ENCODE data around the gene TRIM52.
"Not testable (repeated sequence)": the region's sequence is repeated elsewhere in the genome, so short reads cannot be mapped to it uniquely, and the experiment has no call there.

- TF ChIP-seq GABPA (IDR thresholded peaks at IDR 0.05; ENCODE audit: low read depth); TAF1 (IDR thresholded peaks at IDR 0.05; ENCODE audit: borderline replicate concordance, low read depth, low read length); CHD2 (IDR thresholded peaks at IDR 0.05; ENCODE audit: low read length, partially characterized antibody); NRF1 (IDR thresholded peaks at IDR 0.05; ENCODE audit: low read depth, low read length); FOXM1 (IDR thresholded peaks at IDR 0.05; ENCODE audit: low read depth); SIN3A (IDR thresholded peaks at IDR 0.05; ENCODE audit: borderline replicate concordance, low read depth, low read length); NFIC (IDR thresholded peaks at IDR 0.05; ENCODE audit: borderline replicate concordance): not testable (repeated sequence)
- TF ChIP-seq, protein P1, sequence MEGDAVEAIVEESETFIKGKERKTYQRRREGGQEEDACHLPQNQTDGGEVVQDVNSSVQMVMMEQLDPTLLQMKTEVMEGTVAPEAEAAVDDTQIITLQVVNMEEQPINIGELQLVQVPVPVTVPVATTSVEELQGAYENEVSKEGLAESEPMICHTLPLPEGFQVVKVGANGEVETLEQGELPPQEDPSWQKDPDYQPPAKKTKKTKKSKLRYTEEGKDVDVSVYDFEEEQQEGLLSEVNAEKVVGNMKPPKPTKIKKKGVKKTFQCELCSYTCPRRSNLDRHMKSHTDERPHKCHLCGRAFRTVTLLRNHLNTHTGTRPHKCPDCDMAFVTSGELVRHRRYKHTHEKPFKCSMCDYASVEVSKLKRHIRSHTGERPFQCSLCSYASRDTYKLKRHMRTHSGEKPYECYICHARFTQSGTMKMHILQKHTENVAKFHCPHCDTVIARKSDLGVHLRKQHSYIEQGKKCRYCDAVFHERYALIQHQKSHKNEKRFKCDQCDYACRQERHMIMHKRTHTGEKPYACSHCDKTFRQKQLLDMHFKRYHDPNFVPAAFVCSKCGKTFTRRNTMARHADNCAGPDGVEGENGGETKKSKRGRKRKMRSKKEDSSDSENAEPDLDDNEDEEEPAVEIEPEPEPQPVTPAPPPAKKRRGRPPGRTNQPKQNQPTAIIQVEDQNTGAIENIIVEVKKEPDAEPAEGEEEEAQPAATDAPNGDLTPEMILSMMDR (IDR thresholded peaks at IDR 0.05), result not testable (repeated sequence)
Measured at GRCh38 chr5:181287331-181287730, 26.4 kb upstream of the TRIM52 start.

Data from SK-N-SH (cell line).